Naive B cell (primary cell): ENCODE data around the gene PDPN. TPM values are rescaled to one million over a fixed set of nuclear protein-coding genes. Genes with fewer than 3 reads are reported as not detected.

Source experiments
- ATAC-seq, 2 donors: fragments of 150-1000 bp; cut with Tn5 transposase; 2 replicates each; pipeline ENCODE4 v1.10.0; 2021; ENCODE audit warnings: low read depth in 2 of 2, mild to moderate bottlenecking in 2 of 2, moderate library complexity in 2 of 2
- DNase-seq: peaks from one replicate; pipeline ENCODE4 v3.0.0; 2022
- H3K27ac Mint-ChIP-seq, 6 donors: one replicate each; pipeline ENCODE4 v1.8.0; 2020 to 2022; ENCODE audit warnings: mild to moderate bottlenecking in 6 of 6, mixed read lengths in 6 of 6, moderate library complexity in 5 of 6, inconsistent platforms in 2 of 6
- H3K27me3 Mint-ChIP-seq, 3 donors: one replicate each; pipeline ENCODE4 v1.8.0; 2021 to 2022; ENCODE audit warnings: mixed read lengths in 3 of 3, mild to moderate bottlenecking in 1 of 3
- H3K36me3 Mint-ChIP-seq, 2 donors: one replicate each; pipeline ENCODE4 v1.8.0; 2020 to 2022; ENCODE audit warnings: mixed read lengths in 2 of 2, inconsistent platforms in 1 of 2, mild to moderate bottlenecking in 1 of 2
- H3K4me1 Mint-ChIP-seq, 3 donors: one replicate each; pipeline ENCODE4 v1.8.0; 2020 to 2022; ENCODE audit warnings: mixed read lengths in 3 of 3, inconsistent platforms in 1 of 3, mild to moderate bottlenecking in 1 of 3, moderate library complexity in 1 of 3
- H3K4me3 Mint-ChIP-seq, 8 donors: one replicate each; pipeline ENCODE4 v1.8.0; 2020 to 2022; ENCODE audit warnings: mild to moderate bottlenecking in 8 of 8, mixed read lengths in 8 of 8, moderate library complexity in 8 of 8, inconsistent platforms in 2 of 8
- H3K9me3 Mint-ChIP-seq, 7 donors: one replicate each; pipeline ENCODE4 v1.8.0; 2020 to 2022; ENCODE audit warnings: mixed read lengths in 7 of 7, mild to moderate bottlenecking in 5 of 7, inconsistent platforms in 2 of 7, moderate library complexity in 1 of 7
- polyA plus RNA-seq, 6 donors: library from polyadenylated mRNA; unstranded; fragments of 300-500 nt; fragmentation: Illumina TruSeq; gene quantifications; one replicate each; pipeline ENCODE4 v1.2.3, GENCODE V29; 2021; ENCODE audit warnings: low read depth in 6 of 6

The PDPN gene
- polyA plus RNA-seq, 6 donors from 2014 or later = not detected

DNA sequence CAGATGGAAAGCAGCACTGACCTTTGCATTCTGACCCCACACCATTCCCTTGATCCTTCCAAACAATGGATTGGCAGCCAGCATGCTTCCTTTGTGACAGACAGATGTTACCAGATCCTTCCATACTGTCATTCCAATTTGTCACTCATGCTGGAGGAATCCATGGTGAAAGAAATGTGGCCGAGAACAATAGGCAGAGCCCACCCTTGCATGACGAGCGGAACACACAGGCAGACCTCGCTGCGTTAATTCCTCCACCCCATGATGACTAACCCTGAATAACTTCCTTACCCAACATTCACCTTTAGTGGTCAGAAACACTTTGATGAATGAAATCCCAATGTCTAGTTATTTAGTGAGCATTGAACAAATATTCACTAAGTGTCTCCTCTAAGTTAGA lies 45.1 kb downstream of the PDPN start:
- no peaks in the 10 kb centered on the region for H3K4me1 Mint-ChIP-seq
- no peak for ATAC-seq

DNA sequence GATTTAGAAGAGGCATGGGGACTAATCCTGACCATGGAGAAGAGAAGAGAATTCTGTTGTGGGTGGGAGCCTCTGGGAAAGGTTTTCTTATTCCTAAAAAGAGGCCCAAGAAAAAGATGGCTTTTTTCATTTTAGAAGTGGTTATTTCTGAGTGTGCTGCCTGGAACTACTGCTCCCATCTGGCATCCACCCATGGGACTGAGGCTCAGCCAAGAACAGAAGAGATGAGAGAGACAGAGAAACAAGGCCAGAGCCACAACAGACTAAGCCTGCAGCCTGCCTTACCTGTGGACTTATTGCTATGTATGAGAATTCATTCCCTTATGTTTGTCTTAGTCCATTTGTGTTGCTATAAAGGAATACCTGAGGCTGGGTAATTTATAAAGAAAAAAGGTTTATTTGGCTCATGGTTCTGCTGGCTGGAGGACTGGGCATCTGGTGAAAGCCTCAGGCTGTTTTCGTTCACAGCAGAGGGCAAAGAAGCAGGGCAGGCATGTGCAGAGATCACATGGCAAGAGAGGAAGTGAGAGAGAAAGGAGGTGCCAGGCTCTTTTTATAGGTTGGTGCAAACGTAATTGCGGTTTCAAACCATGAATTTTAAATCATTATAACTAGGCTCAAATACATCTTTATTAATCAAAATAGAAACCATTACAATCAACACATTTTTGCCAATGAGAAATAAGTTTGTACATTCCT lies 58.8 kb downstream of the PDPN start:
- Mint-ChIP-seq H3K27me3 (peaks cover 0 to 9% (median 5%) of the 10 kb centered on the region in 3 donors), H3K4me3 (peak overlapping the region; percentile 0 to 74 (median 52)), H3K36me3 (peaks cover 10 to 27% of the 10 kb centered on the region in 2 donors), H3K9me3 (peaks cover 17 to 35% (median 31%) of the 10 kb centered on the region in 7 donors), H3K27ac (peak overlapping the region; percentile 73 to 97 (median 86)), H3K4me1 (peaks cover 13 to 28% (median 17%) of the 10 kb centered on the region in 3 donors)
- peak; percentile 76 for DNase-seq
- peak; percentile 99 for ATAC-seq

More for the DNA sequence above, 45.1 kb downstream of the PDPN start:
- Mint-ChIP-seq H3K4me3 (peak overlapping the region in 1 of 8 donors; percentile 6), H3K27me3 (peaks cover 15 to 25% (median 20%) of the 10 kb centered on the region in 3 donors), H3K36me3 (peaks cover 0 to 6% of the 10 kb centered on the region in 2 donors), H3K9me3 (peaks cover 0 to 18% (median 14%) of the 10 kb centered on the region in 7 donors), H3K27ac (peak overlapping the region in 1 of 6 donors; percentile 52)
- no peak for DNase-seq

GRCh38 chr1:13643017-13643416 lies 59.4 kb downstream of the PDPN start:
- Mint-ChIP-seq H3K27ac (peak overlapping the region; percentile 73 to 97 (median 86)), H3K27me3 (peaks cover 0 to 8% (median 5%) of the 10 kb centered on the region in 3 donors), H3K9me3 (peaks cover 15 to 32% (median 27%) of the 10 kb centered on the region in 7 donors), H3K4me1 (peaks cover 13 to 28% (median 17%) of the 10 kb centered on the region in 3 donors), H3K4me3 (peak overlapping the region; percentile 0 to 71 (median 44)), H3K36me3 (peaks cover 10 to 22% of the 10 kb centered on the region in 2 donors)
- DNase-seq = no peak
- peak; percentile 16 to 31 for ATAC-seq

GRCh38 chr1:13646521-13646920 lies 62.9 kb downstream of the PDPN start:
- H3K36me3 Mint-ChIP-seq = peaks cover 4 to 8% of the 10 kb centered on the region in 2 donors
- ATAC-seq = no peak
- peaks cover 0 to 14% (median 6%) of the 10 kb centered on the region in 7 donors for H3K9me3 Mint-ChIP-seq
- H3K4me3 Mint-ChIP-seq = no peak overlapping the region
- peaks cover 0 to 18% (median 9%) of the 10 kb centered on the region in 3 donors for H3K27me3 Mint-ChIP-seq
- peaks cover 13 to 19% (median 13%) of the 10 kb centered on the region in 3 donors for H3K4me1 Mint-ChIP-seq
- DNase-seq = peak; percentile 45
- peak overlapping the region in 3 of 6 donors; percentile 42 to 88 (median 53) for H3K27ac Mint-ChIP-seq

DNA sequence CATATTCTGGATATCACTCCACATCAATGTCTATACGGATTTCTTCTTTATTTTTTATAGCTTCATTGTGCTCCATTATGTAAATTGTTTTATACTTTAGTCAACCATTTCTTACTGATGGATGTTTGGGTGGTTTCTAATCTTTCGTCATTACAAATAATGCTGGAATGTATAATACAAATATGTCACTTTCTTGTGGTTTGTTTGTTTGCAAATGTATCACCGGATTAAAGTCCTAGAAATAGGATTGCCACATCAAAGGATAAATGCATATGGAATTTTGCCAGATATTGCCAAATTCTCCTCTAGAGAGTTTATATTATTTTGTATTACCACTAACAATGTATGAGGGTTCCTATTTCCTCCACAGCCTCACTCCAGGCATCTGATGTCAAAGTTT lies 67.6 kb downstream of the PDPN start:
- Mint-ChIP-seq H3K9me3 (peaks cover 0 to 6% (median 5%) of the 10 kb centered on the region in 7 donors), H3K4me3 (no peak overlapping the region), H3K36me3 (peaks cover 4 to 8% of the 10 kb centered on the region in 2 donors), H3K27ac (no peak overlapping the region), H3K27me3 (peaks cover 8 to 31% (median 27%) of the 10 kb centered on the region in 3 donors), H3K4me1 (no peaks in the 10 kb centered on the region)
- no peak for DNase-seq
- no peak for ATAC-seq

DNA sequence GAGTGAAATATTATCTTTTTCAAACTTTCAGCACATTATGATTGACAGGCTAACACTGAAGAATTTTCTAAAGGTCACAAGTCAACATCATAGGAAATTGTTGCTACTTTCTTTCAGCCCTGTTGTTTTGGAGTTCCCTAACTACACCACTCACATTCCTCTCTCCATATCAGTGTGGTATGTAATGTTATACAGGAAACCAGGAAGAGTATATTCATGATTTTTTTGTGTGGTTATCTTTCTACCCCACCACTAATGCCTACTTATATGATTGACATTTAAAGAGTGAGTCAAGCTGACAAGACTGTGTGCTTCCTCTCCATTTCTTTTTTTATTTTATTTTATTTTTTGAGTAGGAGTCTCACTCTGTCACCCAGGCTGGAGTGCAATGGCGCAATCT lies 68.6 kb downstream of the PDPN start:
- H3K36me3 Mint-ChIP-seq = peaks cover 4 to 8% of the 10 kb centered on the region in 2 donors

GRCh38 chr1:13661539-13661938 lies 77.9 kb downstream of the PDPN start:
- ATAC-seq = no peak
- Mint-ChIP-seq H3K4me3 (no peak overlapping the region), H3K27ac (no peak overlapping the region), H3K9me3 (peaks cover 3 to 5% (median 4%) of the 10 kb centered on the region in 7 donors), H3K27me3 (peaks cover 10 to 14% (median 13%) of the 10 kb centered on the region in 3 donors), H3K36me3 (peaks cover 0 to 8% of the 10 kb centered on the region in 2 donors), H3K4me1 (peaks cover 11 to 13% (median 13%) of the 10 kb centered on the region in 3 donors)
- no peak for DNase-seq

More for the DNA sequence above, 68.6 kb downstream of the PDPN start:
- DNase-seq (no peak), ATAC-seq (no peak)
- H3K9me3 Mint-ChIP-seq = peaks cover 0 to 6% (median 5%) of the 10 kb centered on the region in 7 donors
- H3K27ac Mint-ChIP-seq = no peak overlapping the region
- no peak overlapping the region for H3K4me3 Mint-ChIP-seq
- peaks cover 16 to 31% (median 27%) of the 10 kb centered on the region in 3 donors for H3K27me3 Mint-ChIP-seq
- H3K4me1 Mint-ChIP-seq = no peaks in the 10 kb centered on the region

DNA sequence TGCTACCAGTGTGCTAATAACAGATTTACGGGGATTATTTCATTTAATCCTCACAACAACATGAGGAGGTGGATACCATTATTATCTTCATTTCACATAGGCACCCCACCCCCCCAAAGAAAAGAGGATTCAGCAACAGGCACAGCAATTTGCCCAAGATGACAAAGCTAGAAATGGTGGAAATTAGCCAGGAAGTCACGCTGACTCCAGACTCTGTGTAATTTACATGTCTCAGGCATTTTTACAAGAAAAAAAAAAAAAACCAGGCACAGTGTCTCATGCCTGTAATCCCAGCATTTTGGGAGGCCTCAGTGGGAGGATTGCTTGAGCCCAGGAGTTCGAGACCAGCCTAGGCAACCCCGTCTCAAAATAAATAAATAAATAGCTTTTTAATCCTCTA lies 78.9 kb downstream of the PDPN start:
- DNase-seq (no peak), ATAC-seq (no peak)
- peaks cover 0 to 8% of the 10 kb centered on the region in 2 donors for H3K36me3 Mint-ChIP-seq
- H3K4me1 Mint-ChIP-seq = peaks cover 15 to 22% (median 20%) of the 10 kb centered on the region in 3 donors
- H3K9me3 Mint-ChIP-seq = peaks cover 3 to 5% (median 4%) of the 10 kb centered on the region in 7 donors
- H3K4me3 Mint-ChIP-seq = no peak overlapping the region
- H3K27me3 Mint-ChIP-seq = peaks cover 8 to 14% (median 10%) of the 10 kb centered on the region in 3 donors
- H3K27ac Mint-ChIP-seq = no peak overlapping the region

- Mint-ChIP-seq H3K9me3 (peaks cover 3 to 7% (median 4%) of the 10 kb centered on the region in 7 donors), H3K4me3 (no peak overlapping the region), H3K27me3 (peaks cover 8 to 14% (median 10%) of the 10 kb centered on the region in 3 donors), H3K4me1 (peaks cover 26 to 36% (median 35%) of the 10 kb centered on the region in 3 donors), H3K36me3 (peaks cover 0 to 8% of the 10 kb centered on the region in 2 donors), H3K27ac (peak overlapping the region in 1 of 6 donors; percentile 15)
- DNase-seq = no peak
- no peak for ATAC-seq
Observed at GRCh38 chr1:13663969-13664368, 80.3 kb downstream of the PDPN start.

DNA sequence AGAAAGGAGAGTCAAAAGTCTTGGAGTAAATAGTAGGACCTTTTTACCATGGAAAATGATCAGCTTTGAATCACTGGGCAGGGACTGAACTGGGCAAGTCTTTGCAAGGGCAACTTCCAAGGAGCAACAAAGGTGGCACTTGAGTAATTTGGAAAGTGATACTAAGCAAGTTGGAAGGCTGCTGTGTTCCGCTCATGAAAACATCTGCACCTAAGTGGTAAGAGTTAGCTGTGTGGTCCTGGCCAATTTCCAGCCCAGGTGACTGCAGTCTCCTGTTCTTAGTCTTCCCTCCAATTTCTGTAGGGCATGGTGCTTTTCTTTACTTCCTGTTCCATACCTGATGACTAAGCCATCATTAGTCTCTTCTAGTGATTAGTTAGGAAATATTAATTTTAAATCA lies 80.8 kb downstream of the PDPN start:
- Mint-ChIP-seq H3K4me3 (no peak overlapping the region), H3K4me1 (peaks cover 27 to 36% (median 36%) of the 10 kb centered on the region in 3 donors), H3K27ac (peak overlapping the region in 1 of 6 donors; percentile 15), H3K9me3 (peaks cover 0 to 3% (median 1%) of the 10 kb centered on the region in 7 donors), H3K27me3 (peaks cover 6 to 9% (median 8%) of the 10 kb centered on the region in 3 donors), H3K36me3 (peaks cover 0 to 3% of the 10 kb centered on the region in 2 donors)
- DNase-seq = no peak
- ATAC-seq = no peak

GRCh38 chr1:13666317-13666716 lies 82.7 kb downstream of the PDPN start:
- H3K36me3 Mint-ChIP-seq = no peaks in the 10 kb centered on the region

More at GRCh38 chr1:13666317-13666716, 82.7 kb downstream of the PDPN start:
- H3K4me3 Mint-ChIP-seq = peak overlapping the region; percentile 41 to 85 (median 76)
- H3K9me3 Mint-ChIP-seq = peaks cover 0 to 2% (median 0%) of the 10 kb centered on the region in 7 donors
- DNase-seq (no peak), ATAC-seq (no peak)
- peaks cover 5 to 8% (median 6%) of the 10 kb centered on the region in 3 donors for H3K27me3 Mint-ChIP-seq
- peaks cover 27 to 36% (median 36%) of the 10 kb centered on the region in 3 donors for H3K4me1 Mint-ChIP-seq
- H3K27ac Mint-ChIP-seq = peak overlapping the region; percentile 89 to 98 (median 97)
